Uterus (tissue), 4 donors: Measurements from ENCODE around the gene POLA1. TPM values are rescaled to one million over a fixed set of nuclear protein-coding genes. Genes with fewer than 3 reads are reported as not detected.

ENCODE experiments used
- DNase-seq, 2 donors: peaks; one replicate each; pipeline ENCODE4 v3.0.0-alpha.2; 2019 to 2020
- H3K27ac ChIP-seq, 2 donors: fragments of 200-600 bp; sonication (generic); 1 replicate in 1 of 2; 2 replicates in 1 of 2; pipeline ENCODE4 v1.5.1; 2016 to 2018
- H3K27me3 ChIP-seq, 2 donors: fragments of 200-600 bp; sonication (generic); one replicate each; pipeline ENCODE4 v1.5.1; 2018 to 2019; ENCODE audit warnings: control low read depth in 1 of 2
- H3K36me3 ChIP-seq, 2 donors: fragments of 200-600 bp; sonication (generic); one replicate each; pipeline ENCODE4 v1.5.1; 2019; ENCODE audit warnings: control low read depth in 1 of 2
- H3K4me1 ChIP-seq, 2 donors: fragments of 200-600 bp; sonication (generic); one replicate each; pipeline ENCODE4 v1.5.1; 2018 to 2019; ENCODE audit warnings: control low read depth in 1 of 2
- H3K4me3 ChIP-seq, 2 donors: fragments of 200-600 bp; sonication (generic); 1 replicate in 1 of 2; 2 replicates in 1 of 2; pipeline ENCODE4 v1.5.1; 2018 to 2019; ENCODE audit warnings: mild to moderate bottlenecking in 1 of 2
- H3K9me3 ChIP-seq, 2 donors: fragments of 200-600 bp; sonication (generic); one replicate each; pipeline ENCODE4 v1.5.1; 2019; ENCODE audit warnings: control low read depth in 1 of 2
- CTCF ChIP-seq, 4 experiments: fragments of 200-600 bp in 2 of 4; fragments of 450-650 bp in 2 of 4; sonication (generic) in 2 of 4; IDR thresholded peaks; one replicate each; pipeline ENCODE4 v1.5.1; 2016 to 2019; ENCODE audit warnings: antibody characterized with exemption in 4 of 4, mild to moderate bottlenecking in 2 of 4, moderate library complexity in 1 of 4
- POLR2A ChIP-seq, 2 donors: fragments of 450-650 bp; IDR thresholded peaks; one replicate each; pipeline ENCODE4 v1.6.1; 2016; ENCODE audit warnings: antibody characterized with exemption in 2 of 2, mild to moderate bottlenecking in 1 of 2, moderate library complexity in 1 of 2
- intact Hi-C: fragments of 100-400 bp; cut with DNase I; formaldehyde crosslinking; loops from one replicate; pipeline ENCODE4 v1.15.1; 2023; ENCODE audit warnings: low total_unique reads
- total RNA-seq, 4 donors: library from RNA; depleted of rRNA in 3 of 4; stranded (reverse); fragments of >200 nt in 3 of 4; gene quantifications; one replicate each; pipeline versions ENCODE4 v1.1.0 to v1.2.4, GENCODE V29; 2014 to 2023
- donor health status: DM: yes; HTN: yes; CAD: no.

POLA1 gene
- total RNA-seq, 4 donors from 2014 or later, result 11.8 to 78.2 (median 26.3) TPM

- TF ChIP-seq CTCF (IDR thresholded peaks at IDR 0.05) (no peak), POLR2A (IDR thresholded peaks at IDR 0.05) (no peak)
- H3K27me3 ChIP-seq, result peaks cover 3 to 60% of the 10 kb centered on the region in 2 donors
- no peak for DNase-seq
- no peaks in the 10 kb centered on the region for H3K9me3 ChIP-seq
- H3K27ac ChIP-seq, result no peak overlapping the region
- H3K4me3 ChIP-seq, result peak overlapping the region in 1 of 2 donors; percentile 33
- H3K4me1 ChIP-seq, result no peaks in the 10 kb centered on the region
- no peaks in the 10 kb centered on the region for H3K36me3 ChIP-seq
- intact Hi-C loops, result no loop called here
Observed at GRCh38 chrX:25010784-25011588, 317.3 kb downstream of the POLA1 start.

- DNase-seq, result no peak
- H3K36me3 ChIP-seq, result no peaks in the 10 kb centered on the region
- H3K27me3 ChIP-seq, result peaks cover 3 to 65% of the 10 kb centered on the region in 2 donors
- H3K9me3 ChIP-seq, result no peaks in the 10 kb centered on the region
- no peak for TF ChIP-seq CTCF (IDR thresholded peaks at IDR 0.05)
- TF ChIP-seq POLR2A (IDR thresholded peaks at IDR 0.05), result no peak
- no peaks in the 10 kb centered on the region for H3K4me1 ChIP-seq
- peak overlapping the region in 1 of 2 donors; percentile 33 for H3K4me3 ChIP-seq
- intact Hi-C loops, result no loop called here
- no peak overlapping the region for H3K27ac ChIP-seq
Observed at GRCh38 chrX:25011589-25012432, 318.1 kb downstream of the POLA1 start.

- intact Hi-C loops, result no loop called here
- TF ChIP-seq POLR2A (IDR thresholded peaks at IDR 0.05) (no peak), CTCF (IDR thresholded peaks at IDR 0.05) (no peak)
- Histone ChIP-seq H3K4me3 (peak overlapping the region in 1 of 2 donors; percentile 33), H3K4me1 (no peaks in the 10 kb centered on the region), H3K27me3 (peaks cover 3 to 70% of the 10 kb centered on the region in 2 donors), H3K36me3 (no peaks in the 10 kb centered on the region), H3K9me3 (no peaks in the 10 kb centered on the region), H3K27ac (no peak overlapping the region)
- no peak for DNase-seq
Observed at GRCh38 chrX:25012433-25012735, 318.7 kb downstream of the POLA1 start.

GRCh38 chrX:25012793-25013631 is 319.3 kb downstream of the POLA1 start:
- Histone ChIP-seq H3K9me3 (no peaks in the 10 kb centered on the region), H3K4me1 (no peaks in the 10 kb centered on the region), H3K27me3 (peaks cover 3 to 70% of the 10 kb centered on the region in 2 donors), H3K36me3 (no peaks in the 10 kb centered on the region), H3K27ac (no peak overlapping the region), H3K4me3 (peak overlapping the region in 1 of 2 donors; percentile 33)
- no peak for DNase-seq
- TF ChIP-seq CTCF (IDR thresholded peaks at IDR 0.05) (no peak), POLR2A (IDR thresholded peaks at IDR 0.05) (no peak)
- intact Hi-C loops, result no loop called here
